Neural cell (in vitro differentiated cells): Measurements from ENCODE around the gene LZIC.

Experiments used
- CTCF ChIP-seq: fragments of 450-650 bp; IDR thresholded peaks from 2 replicates; pipeline ENCODE4 v1.5.1; 2014; ENCODE audit warnings: antibody characterized with exemption, mild to moderate bottlenecking, moderate library complexity; ENCODE audit not compliant: poor library complexity, severe bottlenecking
- EZH2 ChIP-seq: fragments of 200-600, 300-800 bp; shearing (Covaris generic), sonication (generic); IDR thresholded peaks from 2 replicates; pipeline ENCODE4 v1.6.1; 2014; ENCODE audit warnings: antibody characterized with exemption, low read length, borderline replicate concordance, mild to moderate bottlenecking; ENCODE audit not compliant: insufficient read depth, poor library complexity, severe bottlenecking
- MXI1 ChIP-seq: fragments of 450-650 bp; conservative IDR thresholded peaks from 2 replicates; pipeline ENCODE4 v1.6.1; 2014; ENCODE audit warnings: antibody characterized with exemption, mild to moderate bottlenecking; ENCODE audit not compliant: poor library complexity, severe bottlenecking
- POLR2AphosphoS5 ChIP-seq: IDR thresholded peaks from 2 replicates; pipeline ENCODE4 v1.6.1; 2012
- REST ChIP-seq: IDR thresholded peaks from 2 replicates; pipeline ENCODE4 v1.6.1; 2012; ENCODE audit warnings: borderline replicate concordance

- TF ChIP-seq CTCF, result no peak
- no peak for TF ChIP-seq MXI1
- TF ChIP-seq POLR2AphosphoS5, result no peak
- no peak for TF ChIP-seq REST
- TF ChIP-seq EZH2, result no peak
These were observed 60.8 kb downstream of the LZIC start for GRCh38 chr1:9882296-9882944.
